GM19438 (cell line): Measurements from ENCODE around the gene ZNF224.
"Not testable (repeated sequence)": the region's sequence is repeated elsewhere in the genome, so short reads cannot be mapped to it uniquely, and the experiment has no call there.

ENCODE experiments used
- ATAC-seq: cut with Tn5 transposase; IDR thresholded peaks from one replicate; pipeline ENCODE4 v1.9.1; 2021; ENCODE audit warnings: low read depth; ENCODE audit not compliant: unreplicated experiment

ZNF224 gene

GRCh38 chr19:44121162-44121561 is 27.0 kb downstream of the ZNF224 start:
- ATAC-seq = not testable (repeated sequence)

GRCh38 chr19:44131955-44132354 is 37.8 kb downstream of the ZNF224 start:
- no peak for ATAC-seq

DNA sequence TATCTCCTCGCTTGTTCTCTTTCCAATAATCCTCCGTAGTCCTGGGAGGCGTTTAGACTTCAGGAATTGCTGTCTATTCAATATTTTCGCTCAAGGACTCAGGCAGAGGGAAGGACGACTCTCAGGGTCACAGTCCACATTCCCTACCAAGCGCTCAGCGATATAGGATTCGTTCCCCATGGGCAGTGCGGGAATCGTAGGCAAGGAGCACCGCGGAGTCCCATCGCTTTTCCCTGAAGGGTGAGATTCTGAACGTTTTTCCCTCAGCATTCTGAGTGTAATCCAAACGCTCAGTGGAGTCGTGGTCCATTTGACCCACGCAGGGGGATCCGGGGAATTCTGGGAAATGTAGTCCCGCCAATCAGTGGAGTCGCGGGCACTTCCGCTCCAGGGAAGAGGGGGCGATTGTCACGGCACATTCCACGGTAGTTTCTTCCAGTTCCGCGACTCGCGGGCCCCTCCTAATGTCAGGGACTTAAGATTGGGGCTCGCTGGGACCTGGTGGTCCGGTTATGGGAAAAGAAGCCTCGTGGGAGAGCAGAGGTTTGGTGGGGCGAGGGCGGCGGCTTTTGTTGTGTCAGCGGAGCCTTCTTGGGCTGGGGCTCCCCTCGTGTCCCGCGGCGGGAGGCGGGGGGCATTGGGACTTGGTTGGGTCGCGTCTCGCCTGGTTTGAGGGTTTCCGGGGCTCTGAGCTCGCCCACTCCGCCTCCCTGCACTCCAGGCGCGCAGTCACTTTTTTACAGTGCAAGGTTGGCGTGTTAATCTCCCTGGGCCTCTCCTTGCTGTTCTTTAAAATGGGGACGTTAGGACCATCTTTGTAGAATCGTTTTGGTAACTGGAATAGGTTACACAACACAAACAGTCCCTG is 47.3 kb downstream of the ZNF224 start, which contains the start of gene ZNF234:
ZNF234 (plus strand) TSS at position 364 of the 868 bp plus-strand sequence. CDS start 3,079 bp downstream, outside the sequence.
- peak; percentile 90 for ATAC-seq

DNA sequence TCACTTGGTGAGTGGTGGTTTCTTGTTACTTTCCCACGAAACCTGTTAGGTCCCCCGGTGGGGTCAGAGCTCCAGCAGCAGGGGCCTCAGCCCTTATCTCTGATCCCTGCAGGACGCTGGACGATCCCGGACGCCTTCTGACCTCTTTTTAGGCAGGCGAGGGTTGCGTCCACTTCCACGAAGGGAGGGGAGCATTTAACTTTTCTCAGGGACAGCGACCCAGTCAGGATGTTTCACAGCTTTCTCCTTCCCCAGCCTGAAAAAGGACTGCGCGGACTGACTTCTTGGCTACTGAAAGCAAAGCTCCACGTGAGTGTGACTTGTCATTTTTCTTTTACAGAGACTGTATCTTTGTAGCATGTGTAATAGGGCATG is 47.9 kb downstream of the ZNF224 start:
- ATAC-seq = no peak

GRCh38 chr19:44149776-44150175 is 55.6 kb downstream of the ZNF224 start:
- no peak for ATAC-seq

- no peak for ATAC-seq
Observed at GRCh38 chr19:44151491-44151890, 57.3 kb downstream of the ZNF224 start.

- ATAC-seq = no peak
Observed at GRCh38 chr19:44156475-44156874, 62.3 kb downstream of the ZNF224 start.
